Mucosa of descending colon (tissue), 3 donors: ENCODE results near the gene FANK1. TPM values are rescaled to one million over a fixed set of nuclear protein-coding genes. Genes with fewer than 3 reads are reported as not detected.

Experiments used
- ATAC-seq: fragments of 200-7000 bp; cut with Tn5 transposase; one replicate; pipeline ENCODE4 v1.9.1; 2020; ENCODE audit warnings: mild to moderate bottlenecking, moderate library complexity
- DNase-seq, 3 donors: peaks; one replicate each; pipeline ENCODE4 v3.0.0-alpha.2; 2020
- H3K36me3 ChIP-seq: fragments of 200-600 bp; one replicate; pipeline ENCODE4 v1.8.0; 2021; ENCODE audit warnings: low read depth, mild to moderate bottlenecking
- H3K4me1 ChIP-seq: fragments of 200-600 bp; one replicate; pipeline ENCODE4 v1.8.0; 2021; ENCODE audit warnings: low read depth, mild to moderate bottlenecking
- H3K4me3 ChIP-seq: fragments of 200-600 bp; one replicate; pipeline ENCODE4 v1.8.0; 2021; ENCODE audit warnings: mild to moderate bottlenecking
- H3K9me3 ChIP-seq: fragments of 200-600 bp; one replicate; pipeline ENCODE4 v1.8.0; 2021; ENCODE audit warnings: mild to moderate bottlenecking
- intact Hi-C, 2 donors: fragments of 100-400 bp; cut with DNase I in 1 of 2; cut with micrococcal nuclease in 1 of 2; formaldehyde crosslinking; loops; one replicate each; pipeline versions ENCODE4 v1.11.0 to v1.11.1; 2022; cut with DNase I, micrococcal nuclease
- total RNA-seq, 3 donors: library from RNA; stranded (reverse); fragmentation: NEBNext Ultra II Directional in 2 of 3; extraction: Animal tissue kit (Norgen Biotek cat#: 25700) in 2 of 3; gene quantifications; one replicate each; pipeline versions ENCODE4 v1.2.1 to v1.2.4, GENCODE V29; 2021 to 2023
- TF ChIP-seq, protein P1 (sequence below): fragments of 200-600 bp; IDR thresholded peaks from one replicate; pipeline ENCODE4 v1.8.0; 2022; ENCODE audit warnings: antibody characterized with exemption, mild to moderate bottlenecking
- donor health status: DM: no; HTN: no; CAD: no; lungs with moderate emphysema.
- donor health status: DM: no; HTN: no; CAD: no.
- donor health status: DM: no; HTN: yes; CAD: no.

Gene FANK1
- total RNA-seq, 3 donors from 2014 or later, result 4.2 to 10.3 (median 7.4) TPM

DNA sequence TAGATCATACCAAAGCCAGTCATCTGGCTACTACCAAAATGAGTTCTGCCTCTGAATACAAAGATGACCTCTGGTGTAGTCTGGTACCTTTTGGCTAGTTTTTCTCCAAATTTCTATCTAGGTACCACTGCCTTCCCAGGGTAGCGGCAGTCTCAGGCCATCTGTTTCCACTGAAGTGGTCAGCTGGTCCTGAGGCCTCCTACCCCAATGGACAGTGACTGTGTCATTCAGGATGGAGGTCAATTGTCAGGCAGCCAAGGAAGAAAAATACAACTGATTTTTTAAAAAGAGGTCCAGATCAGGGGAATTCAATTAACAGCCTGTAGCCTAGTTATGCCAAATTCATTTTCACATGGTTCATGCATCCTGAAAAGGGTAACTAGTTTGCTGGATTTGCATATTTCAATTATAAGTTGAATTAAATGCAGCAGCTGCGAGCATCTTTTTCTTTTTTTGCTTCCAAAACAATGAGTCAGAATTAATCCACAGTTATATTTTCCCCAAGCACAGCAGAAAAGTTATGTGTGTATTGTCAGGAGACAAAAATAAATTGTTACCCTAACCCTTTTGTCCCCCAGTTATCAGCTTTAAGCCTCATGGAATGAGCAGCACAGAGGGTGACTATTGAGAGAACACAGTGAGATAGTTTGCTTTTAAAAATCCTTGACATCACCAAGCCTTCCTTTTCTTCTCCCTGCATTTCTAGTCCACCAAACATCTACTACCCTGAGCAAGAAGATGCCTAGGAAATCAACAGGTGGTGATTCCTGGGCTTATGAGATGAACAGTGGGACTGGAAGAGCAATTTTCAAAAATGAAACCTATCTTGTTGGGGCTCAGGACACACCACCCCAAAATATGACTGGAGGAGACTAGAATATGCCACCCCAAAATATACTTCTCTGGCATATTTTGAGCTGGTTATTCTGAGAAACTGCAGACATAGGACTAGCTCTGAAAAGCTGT is 45.3 kb upstream of the FANK1 start:
- H3K4me3 ChIP-seq, result no peak overlapping the region
- DNase-seq (no peak), ATAC-seq (no peak)
- intact Hi-C loops, result no loop called here
- H3K4me1 ChIP-seq, result no peaks in the 10 kb centered on the region
- peaks cover 6% of the 10 kb centered on the region for H3K36me3 ChIP-seq
- TF ChIP-seq, protein P1, sequence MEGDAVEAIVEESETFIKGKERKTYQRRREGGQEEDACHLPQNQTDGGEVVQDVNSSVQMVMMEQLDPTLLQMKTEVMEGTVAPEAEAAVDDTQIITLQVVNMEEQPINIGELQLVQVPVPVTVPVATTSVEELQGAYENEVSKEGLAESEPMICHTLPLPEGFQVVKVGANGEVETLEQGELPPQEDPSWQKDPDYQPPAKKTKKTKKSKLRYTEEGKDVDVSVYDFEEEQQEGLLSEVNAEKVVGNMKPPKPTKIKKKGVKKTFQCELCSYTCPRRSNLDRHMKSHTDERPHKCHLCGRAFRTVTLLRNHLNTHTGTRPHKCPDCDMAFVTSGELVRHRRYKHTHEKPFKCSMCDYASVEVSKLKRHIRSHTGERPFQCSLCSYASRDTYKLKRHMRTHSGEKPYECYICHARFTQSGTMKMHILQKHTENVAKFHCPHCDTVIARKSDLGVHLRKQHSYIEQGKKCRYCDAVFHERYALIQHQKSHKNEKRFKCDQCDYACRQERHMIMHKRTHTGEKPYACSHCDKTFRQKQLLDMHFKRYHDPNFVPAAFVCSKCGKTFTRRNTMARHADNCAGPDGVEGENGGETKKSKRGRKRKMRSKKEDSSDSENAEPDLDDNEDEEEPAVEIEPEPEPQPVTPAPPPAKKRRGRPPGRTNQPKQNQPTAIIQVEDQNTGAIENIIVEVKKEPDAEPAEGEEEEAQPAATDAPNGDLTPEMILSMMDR, result no peak
- H3K9me3 ChIP-seq, result no peaks in the 10 kb centered on the region

DNA sequence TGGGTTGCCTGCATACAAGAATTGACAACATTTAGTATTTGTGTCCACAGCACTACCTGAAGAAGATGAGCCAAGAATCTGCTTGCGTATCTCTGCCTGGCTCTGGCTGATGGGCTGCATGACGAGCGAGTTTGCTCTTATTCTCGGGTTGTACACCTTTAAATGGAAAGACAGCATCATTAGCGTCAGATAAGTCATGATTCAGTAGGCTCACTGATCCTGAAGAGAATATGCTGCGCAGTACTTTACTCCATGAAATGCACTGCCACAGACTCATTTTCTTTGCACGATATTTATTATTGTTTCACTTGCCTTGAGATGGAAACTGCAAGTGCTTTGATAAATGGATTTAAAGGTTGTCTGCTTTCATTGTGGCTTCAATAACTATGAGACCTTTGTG is 43.9 kb upstream of the FANK1 start:
- intact Hi-C loops, result no loop called here
- ATAC-seq (no peak), DNase-seq (no peak)
- TF ChIP-seq, protein P1, result no peak
- Histone ChIP-seq H3K4me3 (no peak overlapping the region), H3K9me3 (no peaks in the 10 kb centered on the region), H3K36me3 (peaks cover 6% of the 10 kb centered on the region), H3K4me1 (no peaks in the 10 kb centered on the region)

DNA sequence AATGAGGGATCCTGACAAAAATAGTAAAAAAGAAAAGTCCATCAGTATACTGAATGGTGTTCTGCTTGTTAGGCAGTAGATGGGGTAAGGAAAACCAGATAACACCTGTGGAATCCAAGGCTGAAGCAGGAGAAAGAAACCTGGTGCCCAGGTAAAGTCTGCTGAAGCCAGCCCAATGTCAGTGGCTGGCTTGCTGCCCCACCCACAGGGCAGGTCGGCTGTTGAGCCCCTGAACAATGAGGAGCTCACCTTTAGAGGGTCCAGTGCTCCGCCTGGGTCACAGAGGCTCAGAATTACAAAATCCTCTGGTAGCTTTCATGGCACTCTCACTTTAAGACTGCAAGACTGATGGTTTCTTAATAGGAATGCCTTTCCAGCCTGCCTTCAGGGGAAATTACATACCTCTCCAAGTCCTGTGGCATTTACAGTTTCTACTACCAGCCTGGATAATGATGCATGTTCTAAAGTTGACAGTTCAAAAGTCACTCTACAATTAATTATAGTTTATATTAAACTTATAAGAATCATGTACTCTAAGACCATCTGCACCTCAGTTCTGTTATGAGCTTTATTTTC is 39.1 kb upstream of the FANK1 start:
- no peaks in the 10 kb centered on the region for H3K4me1 ChIP-seq
- no peaks in the 10 kb centered on the region for H3K9me3 ChIP-seq
- TF ChIP-seq, protein P1, result no peak
- DNase-seq (no peak), ATAC-seq (no peak)
- intact Hi-C loops, result no loop called here
- peaks cover 1% of the 10 kb centered on the region for H3K36me3 ChIP-seq
- H3K4me3 ChIP-seq, result no peak overlapping the region

DNA sequence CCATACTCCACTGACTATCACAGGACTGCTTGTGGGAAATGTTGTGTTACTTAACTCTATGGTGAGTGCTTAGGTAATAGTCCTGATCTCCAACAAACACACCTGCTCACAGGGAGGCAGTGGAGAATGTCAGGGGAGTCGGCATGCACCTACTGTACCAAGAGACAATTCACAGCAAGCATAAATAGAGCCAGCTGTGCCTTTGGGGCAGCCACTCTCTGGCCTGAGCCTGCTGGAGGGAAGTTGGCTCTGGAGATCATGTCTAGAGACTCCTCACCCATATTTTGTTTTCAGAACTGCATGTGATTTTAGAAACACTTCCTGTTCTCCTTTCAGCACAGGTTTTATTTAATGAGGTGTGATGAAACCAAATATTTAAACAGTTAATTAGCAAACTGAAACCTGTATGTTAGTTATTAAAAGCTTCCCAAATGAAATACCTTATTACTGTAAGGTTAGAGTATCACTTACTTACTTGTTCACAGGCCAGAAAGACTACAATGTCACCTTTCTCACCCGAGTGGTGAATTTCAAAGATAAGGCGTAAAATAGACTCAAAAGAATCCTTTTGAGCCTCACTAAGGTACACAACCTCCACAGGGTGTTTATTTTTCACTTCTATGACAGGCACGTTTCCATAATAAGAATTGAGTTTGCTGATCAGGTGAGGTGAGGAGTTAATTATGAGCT is 37.1 kb upstream of the FANK1 start:
- H3K9me3 ChIP-seq, result no peaks in the 10 kb centered on the region
- no peaks in the 10 kb centered on the region for H3K36me3 ChIP-seq
- ATAC-seq, result peak; percentile 22
- no peak for DNase-seq
- H3K4me1 ChIP-seq, result no peaks in the 10 kb centered on the region
- no peak overlapping the region for H3K4me3 ChIP-seq
- TF ChIP-seq, protein P1, result no peak
- intact Hi-C loops, result no loop called here

DNA sequence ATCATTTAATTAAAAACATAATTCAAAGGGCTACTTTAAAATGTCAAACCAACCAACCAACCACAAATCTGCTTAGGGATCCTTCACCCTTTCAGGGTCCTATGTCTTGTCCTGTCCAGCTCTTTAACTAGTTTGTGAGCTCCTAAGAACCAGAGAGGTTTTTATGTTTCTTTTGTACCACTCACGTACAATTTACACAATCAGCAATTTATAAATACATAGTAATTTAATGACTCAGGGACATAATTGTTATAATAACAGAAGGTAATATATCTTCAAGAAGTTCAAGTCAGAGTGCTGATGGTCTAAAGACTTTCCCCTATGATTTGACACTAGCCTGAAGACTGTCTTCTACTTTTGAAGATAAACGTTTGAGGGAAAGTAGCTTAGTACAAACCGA is 31.2 kb upstream of the FANK1 start:
- ATAC-seq, result no peak
- Histone ChIP-seq H3K4me1 (no peaks in the 10 kb centered on the region), H3K4me3 (no peak overlapping the region), H3K36me3 (no peaks in the 10 kb centered on the region), H3K9me3 (no peaks in the 10 kb centered on the region)
- intact Hi-C loops, result no loop called here
- DNase-seq, result no peak
- TF ChIP-seq, protein P1, result no peak
